ENCODE data around the gene MYO3B. TPM values are rescaled to one million over a fixed set of nuclear protein-coding genes. Genes with fewer than 3 reads are reported as not detected.

The MYO3B gene
- total and polyA plus RNA-seq, 2 of the 8 experiments (the other 6 are each of a cell fraction or from before 2014, with no cell fraction given), result 0.17 to 0.19 TPM

DNA sequence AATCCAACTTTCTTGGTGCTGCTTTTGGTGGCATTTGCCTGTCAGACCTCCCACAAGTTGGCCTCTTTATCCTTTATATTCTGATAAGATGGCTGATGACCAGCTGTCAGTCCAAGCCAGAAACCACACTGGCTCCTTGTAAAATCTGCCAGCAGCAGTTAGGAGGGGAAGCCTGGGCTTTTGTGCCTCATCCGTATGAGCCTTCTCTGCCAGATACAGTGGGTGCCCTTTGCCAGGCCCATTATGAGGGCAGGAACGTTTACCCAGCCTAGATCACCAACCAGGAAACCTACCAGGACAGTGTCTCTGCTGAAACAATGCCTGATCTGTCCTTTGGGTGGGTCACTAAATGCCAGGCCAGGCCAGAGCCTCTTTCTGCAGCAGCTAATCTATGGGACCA lies 334.3 kb downstream of the MYO3B start:
- H3K4me3 ChIP-seq (ENCODE audit: extremely low read depth in 1 of 4, insufficient read depth in 2 of 4, low read depth in 3 of 4, low read length in 4 of 4), result no peak overlapping the region
- H3K4me1 ChIP-seq (replicated peaks in 1 of 4; ENCODE audit: control insufficient read depth in 3 of 4, insufficient read depth in 4 of 4, low read length in 3 of 4), result peaks cover 0 to 4% (median 0%) of the 10 kb centered on the region in 4 experiments; a peak in 1 of 7 replicates
- H4K8ac ChIP-seq (ENCODE audit: extremely low read depth, insufficient read depth, low read length), result no peak overlapping the region
- no peaks in the 10 kb centered on the region for H3K79me1 ChIP-seq (ENCODE audit: low read depth, low read length)
- H3K23ac ChIP-seq (ENCODE audit: insufficient read length), result no peak overlapping the region
- no peaks in the 10 kb centered on the region for H3K36me3 ChIP-seq (ENCODE audit: control insufficient read depth in 2 of 4, insufficient read depth in 4 of 4, low read length in 3 of 4)
- H4K5ac ChIP-seq (ENCODE audit: insufficient read length, low read depth, low read length), result no peak overlapping the region
- CTCF ChIA-PET (ENCODE audit: partially characterized antibody), result interaction anchor here (0.7 to 1.1 kb wide), 2 partner anchors 114 to 117 kb away, joined by 3 read pairs; no protein-coding TSS in a partner anchor
- H3K18ac ChIP-seq (ENCODE audit: extremely low read depth, low read length), result no peak overlapping the region
- WGBS, 2 experiments (ENCODE audit: extremely low coverage in 1 of 2, insufficient coverage in 1 of 2, insufficient read length in 1 of 2, insufficient replicate concordance in 2 of 2, low coverage in 1 of 2, low lambda C conversion rate in 2 of 2, missing lambda C conversion rate in 1 of 2), result 87% methylated on average over 2 of the region's 2 CpGs; no CpG with 5 or more reads in 1 of the 2 experiments
- H3K9me3 ChIP-seq (ENCODE audit: insufficient read depth in 2 of 2, low read depth in 1 of 2, low read length in 1 of 2), result no peaks in the 10 kb centered on the region
- peak overlapping the region; percentile 33 for H3K4ac ChIP-seq (replicated peaks; ENCODE audit: insufficient read length, low read depth, low read length)
- H3K79me2 ChIP-seq (ENCODE audit: control insufficient read depth in 1 of 2, insufficient read depth in 2 of 2, low read length in 2 of 2), result no peaks in the 10 kb centered on the region
- no peak overlapping the region for H2BK12ac ChIP-seq (ENCODE audit: low read depth, low read length)
- DNase-seq (ENCODE audit: low read depth in 1 of 2, low spot score in 2 of 2) (peak in 1 of 2 experiments; percentile 33), FAIRE-seq (no peak)
- H2BK5ac ChIP-seq (ENCODE audit: low read depth, low read length), result no peak overlapping the region
- no peak overlapping the region for H3K9ac ChIP-seq (replicated peaks in 1 of 4; ENCODE audit: extremely low read depth in 1 of 4, low read depth in 3 of 4, low read length in 3 of 4)
- no peak overlapping the region for H4K91ac ChIP-seq (replicated peaks; ENCODE audit: insufficient read length, low read length)
- H2BK15ac ChIP-seq (ENCODE audit: low read length), result no peak overlapping the region
- no peak overlapping the region for H2BK120ac ChIP-seq (replicated peaks; ENCODE audit: low read depth, low read length)
- H2AK5ac ChIP-seq (ENCODE audit: low read depth, low read length), result no peak overlapping the region
- POLR2A ChIA-PET (ENCODE audit: partially characterized antibody), result interaction anchor here (0.9 kb wide), 1 partner anchor 10 kb away, joined by 3 read pairs; no protein-coding TSS in a partner anchor
- H2AFZ ChIP-seq (ENCODE audit: low read length), result no peak overlapping the region
- no peak overlapping the region for H3K4me2 ChIP-seq (ENCODE audit: insufficient read depth in 1 of 2, low read depth in 2 of 2, low read length in 2 of 2)
- no peak for TF ChIP-seq RBBP5 (IDR thresholded peaks at IDR 0.05; ENCODE audit: borderline replicate concordance, low read depth, low read length)
- no peak for TF ChIP-seq TAF7 (optimal IDR thresholded peaks at IDR 0.05; ENCODE audit: borderline replicate concordance, low read depth, low read length)
- no peak for TF ChIP-seq BRCA1 (IDR thresholded peaks at IDR 0.05; ENCODE audit: low read depth, low read length)
- TF ChIP-seq, protein P1, sequence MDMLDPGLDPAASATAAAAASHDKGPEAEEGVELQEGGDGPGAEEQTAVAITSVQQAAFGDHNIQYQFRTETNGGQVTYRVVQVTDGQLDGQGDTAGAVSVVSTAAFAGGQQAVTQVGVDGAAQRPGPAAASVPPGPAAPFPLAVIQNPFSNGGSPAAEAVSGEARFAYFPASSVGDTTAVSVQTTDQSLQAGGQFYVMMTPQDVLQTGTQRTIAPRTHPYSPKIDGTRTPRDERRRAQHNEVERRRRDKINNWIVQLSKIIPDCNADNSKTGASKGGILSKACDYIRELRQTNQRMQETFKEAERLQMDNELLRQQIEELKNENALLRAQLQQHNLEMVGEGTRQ (IDR thresholded peaks at IDR 0.05; ENCODE audit: low read length), result no peak
- TF ChIP-seq CEBPB (IDR thresholded peaks at IDR 0.05; ENCODE audit: low read depth, low read length), result no peak
- H3K27ac ChIP-seq (ENCODE audit: low read depth, low read length), result no peak overlapping the region
- H3K14ac ChIP-seq (ENCODE audit: insufficient read length), result no peak overlapping the region
- no peaks in the 10 kb centered on the region for H3K23me2 ChIP-seq (ENCODE audit: low read depth, low read length)
- 0 out of 7 replicates have a peak, but pooled peaks cover 0 to 2% (median 0%) of the 10 kb centered on the region in 4 experiments for H3K27me3 ChIP-seq (replicated peaks in 1 of 4; ENCODE audit: control insufficient read depth in 3 of 4, extremely low read depth in 1 of 4, insufficient read depth in 3 of 4, low read length in 3 of 4)
- no peak overlapping the region for H3K56ac ChIP-seq (replicated peaks; ENCODE audit: insufficient read length, low read depth, low read length)
- no peaks in the 10 kb centered on the region for H4K20me1 ChIP-seq (replicated peaks in 1 of 2; ENCODE audit: control insufficient read depth in 1 of 2, insufficient read depth in 2 of 2, low read length in 2 of 2)
- no peak overlapping the region for H2BK20ac ChIP-seq (ENCODE audit: low read length)
